Measurements from ENCODE around the gene SGTA. TPM values are rescaled to one million over a fixed set of nuclear protein-coding genes. Genes with fewer than 3 reads are reported as not detected.
"Not testable (repeated sequence)": the region's sequence is repeated elsewhere in the genome, so short reads cannot be mapped to it uniquely, and the experiment has no call there.

The SGTA gene
- total and polyA plus RNA-seq, 9 of the 15 experiments (the other 6 are each of a cell fraction or from before 2014, with no cell fraction given): 1.4 to 110 (median 49.9) TPM

GRCh38 chr19:2819540-2820111 lies 36.6 kb upstream of the SGTA start, which contains the start of gene ZNF554 (continued):
- TF ChIP-seq U2AF1 (optimal IDR thresholded peaks at IDR 0.05; ENCODE audit: low read depth, low read length): peak; percentile 76
- TF ChIP-seq ZBTB17 (CRISPR knock-in tag; IDR thresholded peaks at IDR 0.05): peak; percentile 82
- no peak for TF ChIP-seq ZNF75A (CRISPR knock-in tag; IDR thresholded peaks at IDR 0.05)

GRCh38 chr19:2817237-2817829 lies 34.3 kb upstream of the SGTA start:
- H3K79me2 ChIP-seq (ENCODE audit: control insufficient read depth, insufficient read depth, low read length); H3K9ac ChIP-seq (ENCODE audit: insufficient read depth in 1 of 2, low read depth in 2 of 2, low read length in 2 of 2); intact Hi-C loops (cut with micrococcal nuclease); FAIRE-seq; in situ Hi-C loops (cut with MboI); CTCF ChIA-PET (ENCODE audit: low intra/inter-chr PET ratio); H3K9me1 ChIP-seq (ENCODE audit: control insufficient read depth, insufficient read depth, low read length); H3K9me3 ChIP-seq (replicated peaks; ENCODE audit: control insufficient read depth, insufficient read depth, low read depth, low read length); H3K27me3 ChIP-seq (ENCODE audit: control insufficient read depth in 2 of 2, insufficient read depth in 2 of 2, low read length in 2 of 2); POLR2A ChIA-PET; DNase-seq (ENCODE audit: extremely low read depth in 1 of 4, low spot score in 3 of 4); H4K20me1 ChIP-seq (replicated peaks; ENCODE audit: control insufficient read depth, insufficient read depth, low read length); ATAC-seq; H2AFZ ChIP-seq (ENCODE audit: low read depth, low read length); H3K4me3 ChIP-seq; H3K27ac ChIP-seq (ENCODE audit: extremely low read depth, low read depth, low read length); BruUV-seq (replicated peaks); H3K4me2 ChIP-seq (ENCODE audit: insufficient read depth, low read length); TF ChIP-seq ATF3 (CRISPR knock-in tag; conservative IDR thresholded peaks at IDR 0.05): not testable (repeated sequence)
- H3K4me1 ChIP-seq (replicated peaks in 1 of 2; ENCODE audit: control insufficient read depth in 2 of 2, insufficient read depth in 2 of 2, low read length in 2 of 2): peaks cover 0 to 30% of the 10 kb centered on the region in 2 experiments; a peak in 3 of 5 replicates
- WGBS (ENCODE audit: insufficient coverage, low coverage, missing lambda C conversion rate): 79% methylated on average over 15 of the region's 22 CpGs
- peak; percentile 74 for TF ChIP-seq ZNF143 (CRISPR knock-in tag; IDR thresholded peaks at IDR 0.05)
- 0 out of 3 replicates have a peak, but pooled peaks of 1 of the 2 experiments have one; percentile 17 for TF ChIP-seq CBX3 (IDR thresholded peaks at IDR 0.05; ENCODE audit: borderline replicate concordance in 1 of 2, low read length in 2 of 2)
- 0 out of 2 replicates have a peak, but pooled peaks have one; percentile 16 for TF ChIP-seq POLR2G (IDR thresholded peaks at IDR 0.05; ENCODE audit: low read depth, low read length)
- TF ChIP-seq SIX5 (IDR thresholded peaks at IDR 0.05; ENCODE audit: borderline replicate concordance in 1 of 2, insufficient read depth in 1 of 2, low read depth in 1 of 2, low read length in 2 of 2): peak in 1 of 2 experiments; percentile 33; a peak in 2 of 4 replicates
- peak; percentile 50 for TF ChIP-seq HCFC1 (IDR thresholded peaks at IDR 0.05; ENCODE audit: low read depth, low read length)
- TF ChIP-seq, protein P1, sequence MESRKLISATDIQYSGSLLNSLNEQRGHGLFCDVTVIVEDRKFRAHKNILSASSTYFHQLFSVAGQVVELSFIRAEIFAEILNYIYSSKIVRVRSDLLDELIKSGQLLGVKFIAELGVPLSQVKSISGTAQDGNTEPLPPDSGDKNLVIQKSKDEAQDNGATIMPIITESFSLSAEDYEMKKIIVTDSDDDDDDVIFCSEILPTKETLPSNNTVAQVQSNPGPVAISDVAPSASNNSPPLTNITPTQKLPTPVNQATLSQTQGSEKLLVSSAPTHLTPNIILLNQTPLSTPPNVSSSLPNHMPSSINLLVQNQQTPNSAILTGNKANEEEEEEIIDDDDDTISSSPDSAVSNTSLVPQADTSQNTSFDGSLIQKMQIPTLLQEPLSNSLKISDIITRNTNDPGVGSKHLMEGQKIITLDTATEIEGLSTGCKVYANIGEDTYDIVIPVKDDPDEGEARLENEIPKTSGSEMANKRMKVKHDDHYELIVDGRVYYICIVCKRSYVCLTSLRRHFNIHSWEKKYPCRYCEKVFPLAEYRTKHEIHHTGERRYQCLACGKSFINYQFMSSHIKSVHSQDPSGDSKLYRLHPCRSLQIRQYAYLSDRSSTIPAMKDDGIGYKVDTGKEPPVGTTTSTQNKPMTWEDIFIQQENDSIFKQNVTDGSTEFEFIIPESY (CRISPR knock-in tag; IDR thresholded peaks at IDR 0.05): peak; percentile 95
- peak; percentile 25; the same call in 1 of the 2 replicates for TF ChIP-seq ATF3 (IDR thresholded peaks at IDR 0.05)
- H3K36me3 ChIP-seq (ENCODE audit: control insufficient read depth, insufficient read depth, low read length): peaks cover 23% of the 10 kb centered on the region; the same call in 2 of the 3 replicates

Data from K562 (cell line).